Brain microvascular endothelial cell (primary cell): ENCODE results near the gene SLC6A5.

Experiments used
- DNase-seq: peaks from one replicate; pipeline ENCODE4 v3.0.0-alpha.2; 2020
- H3K27ac ChIP-seq: fragments of 250-450 bp; sonication (Bioruptor Pico); 2 replicates; pipeline ENCODE4 v1.5.1; 2020; ENCODE audit warnings: mild to moderate bottlenecking, moderate library complexity
- H3K27me3 ChIP-seq: fragments of 250-450 bp; sonication (Bioruptor Pico); replicated peaks from 2 replicates; pipeline ENCODE4 v1.5.1; 2020; ENCODE audit warnings: mild to moderate bottlenecking
- H3K36me3 ChIP-seq: fragments of 250-450 bp; sonication (Bioruptor Pico); replicated peaks from 2 replicates; pipeline ENCODE4 v1.5.1; 2020; ENCODE audit warnings: mild to moderate bottlenecking
- H3K4me3 ChIP-seq: 2 replicates; pipeline ENCODE4 v1.5.1; 2011; ENCODE audit warnings: low read depth, mild to moderate bottlenecking, control low read depth, low read length, moderate library complexity
- in situ Hi-C: cut with HindIII; loops from 2 replicates; pipeline ENCODE4 v1.10.0; 2017; ENCODE audit warnings: low sequenced_read_pairs, low pct_ligation_motif_present
- TF ChIP-seq, protein P1 (sequence below): IDR thresholded peaks from 2 replicates; pipeline ENCODE4 v1.5.1; 2011; ENCODE audit warnings: low read depth, mild to moderate bottlenecking, moderate library complexity, low read length, control low read depth, inconsistent platforms; ENCODE audit errors: missing control alignments

SLC6A5 gene

DNA sequence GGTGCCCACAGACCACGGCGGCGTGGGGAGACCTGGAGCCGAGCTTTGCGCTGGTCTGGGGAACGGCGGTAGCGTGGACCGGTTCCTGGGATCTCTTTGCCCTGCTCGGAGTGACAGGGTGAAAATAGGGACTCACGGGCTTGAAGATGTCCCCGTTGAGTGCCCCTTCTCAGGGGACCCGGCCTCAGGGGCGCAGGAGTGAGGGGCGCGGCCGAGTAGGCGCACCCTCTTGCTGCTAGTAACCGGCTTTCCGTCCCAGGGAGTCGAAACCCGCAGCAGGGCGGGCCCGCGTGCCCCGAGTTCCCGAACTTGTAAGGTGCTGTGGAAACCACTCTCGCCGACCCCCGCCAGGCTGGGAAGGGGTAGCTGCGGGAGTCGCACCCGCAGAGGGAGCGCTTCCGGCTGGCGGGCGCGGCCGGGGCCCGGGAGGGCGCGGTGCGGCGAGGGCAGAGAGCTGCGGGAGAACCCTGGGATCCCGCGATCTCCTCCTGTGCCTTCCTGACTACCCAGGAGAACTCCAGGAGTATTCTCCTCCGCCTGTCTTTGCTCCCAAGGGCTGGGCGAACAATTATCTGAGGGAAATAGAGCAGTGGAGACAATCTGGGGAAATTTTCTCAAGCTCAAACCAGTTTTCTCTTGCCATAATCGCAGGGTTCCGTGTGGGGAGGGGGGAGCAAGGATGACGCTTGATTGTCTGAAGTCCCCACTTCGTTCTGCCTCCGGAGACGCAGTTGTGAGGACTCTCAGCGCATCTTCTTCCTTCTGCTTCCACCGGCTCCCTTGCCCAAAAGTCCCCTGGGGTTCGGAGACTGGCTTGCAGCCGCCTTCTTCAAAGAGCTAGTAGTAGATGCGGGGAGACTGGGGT lies 70.6 kb downstream of the SLC6A5 start:
- Histone ChIP-seq H3K4me3 (no peak overlapping the region), H3K27me3 (peaks cover 39% of the 10 kb centered on the region), H3K27ac (no peak overlapping the region), H3K36me3 (no peaks in the 10 kb centered on the region)
- no peak for DNase-seq
- TF ChIP-seq, protein P1, sequence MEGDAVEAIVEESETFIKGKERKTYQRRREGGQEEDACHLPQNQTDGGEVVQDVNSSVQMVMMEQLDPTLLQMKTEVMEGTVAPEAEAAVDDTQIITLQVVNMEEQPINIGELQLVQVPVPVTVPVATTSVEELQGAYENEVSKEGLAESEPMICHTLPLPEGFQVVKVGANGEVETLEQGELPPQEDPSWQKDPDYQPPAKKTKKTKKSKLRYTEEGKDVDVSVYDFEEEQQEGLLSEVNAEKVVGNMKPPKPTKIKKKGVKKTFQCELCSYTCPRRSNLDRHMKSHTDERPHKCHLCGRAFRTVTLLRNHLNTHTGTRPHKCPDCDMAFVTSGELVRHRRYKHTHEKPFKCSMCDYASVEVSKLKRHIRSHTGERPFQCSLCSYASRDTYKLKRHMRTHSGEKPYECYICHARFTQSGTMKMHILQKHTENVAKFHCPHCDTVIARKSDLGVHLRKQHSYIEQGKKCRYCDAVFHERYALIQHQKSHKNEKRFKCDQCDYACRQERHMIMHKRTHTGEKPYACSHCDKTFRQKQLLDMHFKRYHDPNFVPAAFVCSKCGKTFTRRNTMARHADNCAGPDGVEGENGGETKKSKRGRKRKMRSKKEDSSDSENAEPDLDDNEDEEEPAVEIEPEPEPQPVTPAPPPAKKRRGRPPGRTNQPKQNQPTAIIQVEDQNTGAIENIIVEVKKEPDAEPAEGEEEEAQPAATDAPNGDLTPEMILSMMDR, result no peak
- in situ Hi-C loops, result no loop called here

DNA sequence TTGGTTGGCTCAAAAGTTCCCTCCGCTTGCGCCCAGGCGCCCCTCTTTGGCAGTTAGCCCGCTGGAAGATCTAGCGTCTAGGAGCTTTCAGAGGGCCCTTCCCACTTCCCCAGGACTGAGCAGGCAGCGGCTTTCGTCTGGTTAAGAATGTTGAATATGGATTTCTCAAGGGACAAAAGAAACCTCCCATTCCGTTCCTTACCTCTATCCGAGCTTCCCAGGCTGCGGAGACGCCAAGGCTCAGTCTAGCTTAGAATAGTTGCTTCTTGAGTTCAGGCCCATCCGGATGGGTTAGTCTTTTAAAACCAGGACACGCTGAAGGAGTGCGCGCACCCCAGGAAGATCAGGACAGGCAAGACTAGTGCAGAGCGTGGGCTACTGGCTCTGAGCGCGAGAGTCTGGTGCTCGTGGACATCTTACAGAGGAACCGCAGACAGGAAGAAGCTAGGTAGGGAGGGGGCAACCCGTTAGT lies 71.6 kb downstream of the SLC6A5 start:
- Histone ChIP-seq H3K27me3 (peaks cover 39% of the 10 kb centered on the region), H3K4me3 (no peak overlapping the region), H3K27ac (no peak overlapping the region), H3K36me3 (no peaks in the 10 kb centered on the region)
- TF ChIP-seq, protein P1, result no peak
- in situ Hi-C loops, result no loop called here
- no peak for DNase-seq

DNA sequence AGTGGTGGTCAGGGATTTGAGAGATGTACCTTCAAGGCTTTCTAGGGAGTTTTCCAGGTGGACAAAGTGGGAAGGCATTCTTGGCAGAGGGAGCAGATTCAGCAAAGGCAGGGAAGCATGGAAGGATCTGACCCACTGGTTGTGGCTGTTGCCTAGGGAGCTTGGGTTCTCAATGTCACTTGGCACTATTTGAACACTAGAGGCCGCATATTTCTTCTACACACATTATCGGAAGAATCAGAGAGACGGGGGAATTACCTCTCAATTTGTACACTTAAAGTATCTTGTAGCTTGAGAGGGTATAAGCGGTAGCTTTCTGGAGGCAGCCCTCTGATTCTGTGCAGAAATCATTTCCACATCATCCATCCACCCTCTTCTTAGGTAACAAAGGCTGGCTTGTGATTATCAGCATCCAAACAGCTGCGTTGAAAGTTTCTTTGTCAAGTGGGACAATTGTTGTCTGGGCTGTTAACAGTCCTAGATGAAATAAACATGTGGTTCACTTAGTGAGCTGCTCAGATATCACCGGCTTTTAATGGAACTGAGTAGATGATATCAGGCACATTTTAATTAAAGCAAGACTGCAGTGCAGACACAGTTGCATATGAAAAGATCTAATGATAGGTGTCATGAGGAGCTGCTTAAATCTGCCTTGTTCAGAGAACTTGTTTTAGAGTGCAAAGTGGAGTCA lies 72.6 kb downstream of the SLC6A5 start:
- no peak for DNase-seq
- no peaks in the 10 kb centered on the region for H3K36me3 ChIP-seq
- H3K27ac ChIP-seq, result no peak overlapping the region
- TF ChIP-seq, protein P1, result peak; percentile 29
- peaks cover 39% of the 10 kb centered on the region for H3K27me3 ChIP-seq
- in situ Hi-C loops, result no loop called here
- H3K4me3 ChIP-seq, result no peak overlapping the region

DNA sequence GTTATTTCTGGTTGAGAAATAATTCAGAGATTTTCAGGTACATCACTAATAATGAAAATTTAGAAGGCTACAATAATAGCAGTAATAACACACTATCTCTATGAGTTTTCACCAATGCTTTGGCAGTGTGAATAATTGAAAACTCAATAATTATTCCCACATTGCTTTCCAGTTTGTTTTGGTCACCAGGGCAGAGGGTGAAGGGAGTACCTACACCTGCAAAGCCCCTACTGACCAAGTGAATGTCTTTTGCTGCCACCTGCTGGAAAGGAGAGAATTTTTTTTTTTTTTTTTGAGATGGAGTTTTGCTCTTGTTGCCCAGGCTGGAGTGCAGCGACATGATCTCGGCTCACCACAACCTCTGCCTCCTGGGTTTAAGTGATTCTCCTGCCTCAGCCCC lies 73.2 kb downstream of the SLC6A5 start:
- no peaks in the 10 kb centered on the region for H3K36me3 ChIP-seq
- no peak overlapping the region for H3K27ac ChIP-seq
- no peak overlapping the region for H3K4me3 ChIP-seq
- in situ Hi-C loops, result no loop called here
- TF ChIP-seq, protein P1, result peak; percentile 44
- DNase-seq, result no peak
- peaks cover 38% of the 10 kb centered on the region for H3K27me3 ChIP-seq

DNA sequence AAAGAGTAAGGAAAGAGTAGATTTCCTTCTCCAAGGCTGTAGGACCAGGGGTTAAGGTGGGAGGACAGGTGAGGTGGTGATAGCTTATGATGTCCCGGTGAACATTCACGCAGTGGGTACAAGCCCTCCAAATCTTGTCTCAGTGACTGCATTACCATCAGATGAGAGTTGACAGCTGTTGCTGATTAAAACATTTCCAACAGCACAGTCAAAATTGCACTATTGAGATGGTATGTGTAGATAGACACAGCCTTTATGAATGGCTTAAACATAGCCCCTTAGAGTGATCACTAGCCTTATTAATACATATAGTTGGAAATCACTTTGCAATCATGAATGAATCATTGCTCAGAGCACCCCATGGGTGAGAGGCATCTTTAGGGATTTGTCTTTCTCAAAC lies 77.2 kb downstream of the SLC6A5 start:
- Histone ChIP-seq H3K27me3 (peaks cover 2% of the 10 kb centered on the region), H3K36me3 (no peaks in the 10 kb centered on the region), H3K4me3 (no peak overlapping the region), H3K27ac (no peak overlapping the region)
- DNase-seq, result no peak
- in situ Hi-C loops, result no loop called here
- TF ChIP-seq, protein P1, result no peak
